D721Med (cell line): Measurements from ENCODE around the gene PACRGL.

Source experiments
- DNase-seq: peaks from one replicate; pipeline ENCODE4 v3.0.0; 2011; ENCODE audit warnings: low spot score; ENCODE audit not compliant: insufficient read length
- FAIRE-seq: peaks from 2 replicates; lab custom pipeline; 2011; peaks lifted over from hg19 to GRCh38; lab: Jason Lieb, UNC
- CTCF ChIP-seq: IDR thresholded peaks from 2 replicates; pipeline ENCODE4 v1.5.1; 2012; ENCODE audit warnings: mild to moderate bottlenecking, control low read depth; ENCODE audit not compliant: insufficient read depth; ENCODE audit errors: missing control alignments

The PACRGL gene

GRCh38 chr4:20675786-20676185 lies 24.5 kb upstream of the PACRGL start:
- no peak for DNase-seq
- no peak for FAIRE-seq
- TF ChIP-seq CTCF: no peak

GRCh38 chr4:20676501-20677197 lies 23.6 kb upstream of the PACRGL start:
- DNase-seq (no peak), FAIRE-seq (no peak)
- TF ChIP-seq CTCF: no peak

GRCh38 chr4:20678400-20678799 lies 21.9 kb upstream of the PACRGL start:
- TF ChIP-seq CTCF: no peak
- DNase-seq: no peak
- no peak for FAIRE-seq

- no peak for TF ChIP-seq CTCF
- DNase-seq (no peak), FAIRE-seq (no peak)
Observed at GRCh38 chr4:20679951-20680350, 20.3 kb upstream of the PACRGL start.

- FAIRE-seq (no peak), DNase-seq (no peak)
- TF ChIP-seq CTCF: no peak
Observed at GRCh38 chr4:20680736-20681135, 19.5 kb upstream of the PACRGL start.

- no peak for TF ChIP-seq CTCF
- FAIRE-seq: no peak
- no peak for DNase-seq
Observed at GRCh38 chr4:20681271-20681670, 19.0 kb upstream of the PACRGL start.

- no peak for TF ChIP-seq CTCF
- DNase-seq (no peak), FAIRE-seq (no peak)
Observed at GRCh38 chr4:20682853-20683252, 17.4 kb upstream of the PACRGL start.
